ENCODE measurements around the gene RPLP2. TPM values are rescaled to one million over a fixed set of nuclear protein-coding genes. Genes with fewer than 3 reads are reported as not detected.
A peak's percentile ranks its signal among the peaks of the same experiment; 100 is the strongest.

The RPLP2 gene
- total and polyA plus RNA-seq, 2 of the 4 experiments (the other 2 are of a cell fraction): 59.9 to 1,897 TPM

- H2BK5ac ChIP-seq (ENCODE audit: low read depth, low read length, poor library complexity, severe bottlenecking): no peak overlapping the region
- ChIA-PET CTCF (no interaction called here), POLR2A (ENCODE audit: unreplicated experiment) (interaction anchor here (0.6 kb wide), 1 partner anchor 39 kb away, joined by 3 read pairs; no protein-coding TSS in a partner anchor)
- H3K9ac ChIP-seq (ENCODE audit: low read depth, low read length): no peak overlapping the region
- BruUV-seq (replicated peaks): no TSS peak
- H3K36me3 ChIP-seq (ENCODE audit: control insufficient read depth, insufficient read depth, low read length): peaks cover 26% of the 10 kb centered on the region
- no peak overlapping the region for H4K5ac ChIP-seq (ENCODE audit: low read depth, low read length)
- no peak overlapping the region for H3K18ac ChIP-seq (ENCODE audit: low read depth, low read length)
- no peaks in the 10 kb centered on the region for H3K27me3 ChIP-seq (ENCODE audit: control insufficient read depth, insufficient read depth, low read length)
- intact Hi-C loops (cut with micrococcal nuclease) (no loop called here), in situ Hi-C loops (cut with MboI; ENCODE audit: low sequenced_read_pairs) (no loop called here), dilution Hi-C loops (cut with HindIII; ENCODE audit: low sequenced_read_pairs, unreplicated experiment) (no loop called here)
- H3K27ac ChIP-seq (ENCODE audit: insufficient read depth, low read length): no peak overlapping the region
- no peak overlapping the region for H3K4me3 ChIP-seq (ENCODE audit: insufficient read depth, low read depth, low read length)
- DNase-seq: no peak
- H2BK15ac ChIP-seq (ENCODE audit: low read depth, low read length): no peak overlapping the region
- H2AFZ ChIP-seq (replicated peaks; ENCODE audit: low read length, poor library complexity): peak overlapping the region; percentile 63
- TF ChIP-seq FOS (IDR thresholded peaks at IDR 0.05; ENCODE audit: low read depth, low read length) (no peak), USF2 (IDR thresholded peaks at IDR 0.05; ENCODE audit: low read depth, low read length) (no peak), BHLHE40 (IDR thresholded peaks at IDR 0.05; ENCODE audit: low read depth, low read length) (no peak), MAZ (IDR thresholded peaks at IDR 0.05; ENCODE audit: borderline replicate concordance, low read depth, low read length) (no peak), CEBPB (IDR thresholded peaks at IDR 0.05; ENCODE audit: low read depth, low read length) (no peak), RFX5 (IDR thresholded peaks at IDR 0.05; ENCODE audit: low read depth, low read length) (no peak), SMC3 (IDR thresholded peaks at IDR 0.05; ENCODE audit: low read depth, low read length) (no peak), NFE2L2 (IDR thresholded peaks at IDR 0.05; ENCODE audit: low read depth, low read length) (no peak), RAD21 (IDR thresholded peaks at IDR 0.05; ENCODE audit: low read length) (no peak), MXI1 (IDR thresholded peaks at IDR 0.05; ENCODE audit: borderline replicate concordance, low read depth, low read length) (no peak), CTCF (conservative IDR thresholded peaks at IDR 0.05; ENCODE audit: low read depth, low read length) (no peak), POLR2A (IDR thresholded peaks at IDR 0.05; ENCODE audit: low read depth, low read length) (no peak), CHD1 (IDR thresholded peaks at IDR 0.05; ENCODE audit: low read depth, low read length) (no peak), RCOR1 (IDR thresholded peaks at IDR 0.05; ENCODE audit: insufficient replicate concordance, low read length) (no peak)
- peak overlapping the region; percentile 99; the same call in 1 of the 2 replicates for H3K4me2 ChIP-seq (ENCODE audit: low read depth, low read length)
- H3K4ac ChIP-seq (ENCODE audit: low read depth, low read length): no peak overlapping the region
- no peak overlapping the region for H3K56ac ChIP-seq (ENCODE audit: extremely low read depth, insufficient read depth, low read length)
- H3K4me1 ChIP-seq (ENCODE audit: control insufficient read depth, insufficient read depth, low read length): peaks cover 18% of the 10 kb centered on the region
- H4K20me1 ChIP-seq (ENCODE audit: insufficient read depth, low read length): peaks cover under 1% of the 10 kb centered on the region; the same call in 1 of the 2 replicates
- H2AK5ac ChIP-seq (ENCODE audit: low read depth, low read length): no peak overlapping the region
- H3K23ac ChIP-seq (ENCODE audit: low read depth, low read length): no peak overlapping the region
- no peak overlapping the region for H4K91ac ChIP-seq (ENCODE audit: insufficient read depth, low read depth, low read length)
- no peaks in the 10 kb centered on the region for H3K9me3 ChIP-seq (ENCODE audit: control insufficient read depth, insufficient read depth, low read length)
- ATAC-seq (ENCODE audit: low read depth): no peak
- H4K8ac ChIP-seq (ENCODE audit: low read depth in 2 of 2, low read length in 2 of 2): no peak overlapping the region
- H3K9me1 ChIP-seq (ENCODE audit: insufficient read depth, low read length): no peaks in the 10 kb centered on the region
- H3K79me1 ChIP-seq (ENCODE audit: low read depth in 1 of 2, low read length in 2 of 2): peaks cover 2 to 33% of the 10 kb centered on the region in 2 experiments; a peak in 3 of 4 replicates
- no peak overlapping the region for H2BK20ac ChIP-seq (ENCODE audit: low read depth, low read length)
- WGBS, 2 experiments (ENCODE audit: extremely low coverage in 2 of 2, insufficient read length in 1 of 2): 94% methylated on average over 23 of the region's 28 CpGs; no CpG with 5 or more reads in 1 of the 2 experiments
- H3K14ac ChIP-seq (replicated peaks; ENCODE audit: low read depth, low read length): no peak overlapping the region
- H2AK9ac ChIP-seq (replicated peaks; ENCODE audit: low read depth, low read length, poor library complexity): peak overlapping the region; percentile 82
- no peak overlapping the region for H2BK120ac ChIP-seq (ENCODE audit: low read depth, low read length)
Measured at GRCh38 chr11:802693-803466, 6.9 kb upstream of the RPLP2 start.
